D721Med (cell line): ENCODE data around the gene ARL14EPL.

ENCODE experiments used
- DNase-seq: peaks from one replicate; pipeline ENCODE4 v3.0.0; 2011; ENCODE audit warnings: low spot score; ENCODE audit not compliant: insufficient read length
- FAIRE-seq: peaks from 2 replicates; lab custom pipeline; 2011; peaks lifted over from hg19 to GRCh38; lab: Jason Lieb, UNC
- CTCF ChIP-seq: IDR thresholded peaks from 2 replicates; pipeline ENCODE4 v1.5.1; 2012; ENCODE audit warnings: mild to moderate bottlenecking, control low read depth; ENCODE audit not compliant: insufficient read depth; ENCODE audit errors: missing control alignments

Gene ARL14EPL

GRCh38 chr5:116002116-116002906 is 30.0 kb upstream of the ARL14EPL start:
- no peak for TF ChIP-seq CTCF
- DNase-seq (no peak), FAIRE-seq (no peak)

GRCh38 chr5:116004248-116004647 is 28.0 kb upstream of the ARL14EPL start:
- no peak for FAIRE-seq
- no peak for TF ChIP-seq CTCF
- DNase-seq = no peak

- TF ChIP-seq CTCF = no peak
- no peak for DNase-seq
- FAIRE-seq = no peak
Observed at GRCh38 chr5:116009806-116010205, 22.5 kb upstream of the ARL14EPL start.

DNA sequence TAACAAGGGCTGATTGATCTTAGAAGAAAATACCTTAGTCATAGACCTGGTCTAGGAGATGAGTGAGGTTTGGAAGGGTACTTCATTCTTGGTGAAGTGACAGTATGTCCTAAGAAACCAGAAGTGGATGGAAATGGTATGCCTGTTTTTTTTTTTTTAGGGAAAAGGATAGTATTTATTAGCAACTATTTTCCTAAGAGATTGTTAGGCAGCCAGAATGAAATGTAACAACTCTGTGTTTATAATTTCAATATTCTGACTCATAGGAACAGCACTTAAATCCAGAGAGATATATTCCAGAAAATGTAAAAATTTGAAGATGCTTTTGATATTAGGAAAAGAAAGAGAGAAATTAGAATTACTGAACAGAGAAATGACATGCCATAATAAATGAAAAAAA is 21.2 kb upstream of the ARL14EPL start:
- no peak for TF ChIP-seq CTCF
- no peak for DNase-seq
- no peak for FAIRE-seq

GRCh38 chr5:116013207-116013785 is 19.0 kb upstream of the ARL14EPL start:
- DNase-seq (no peak), FAIRE-seq (no peak)
- no peak for TF ChIP-seq CTCF

- DNase-seq (no peak), FAIRE-seq (no peak)
- no peak for TF ChIP-seq CTCF
Observed at GRCh38 chr5:116013936-116014335, 18.3 kb upstream of the ARL14EPL start.

- FAIRE-seq (no peak), DNase-seq (no peak)
- no peak for TF ChIP-seq CTCF
Observed at GRCh38 chr5:116023619-116024018, 8.7 kb upstream of the ARL14EPL start.
